ENCODE results near the gene PRPF38B. TPM values are rescaled to one million over a fixed set of nuclear protein-coding genes. Genes with fewer than 3 reads are reported as not detected.

PRPF38B gene
- total RNA-seq, 4 donors from 2014 or later = 13.8 to 17.1 (median 15.7) TPM

DNA sequence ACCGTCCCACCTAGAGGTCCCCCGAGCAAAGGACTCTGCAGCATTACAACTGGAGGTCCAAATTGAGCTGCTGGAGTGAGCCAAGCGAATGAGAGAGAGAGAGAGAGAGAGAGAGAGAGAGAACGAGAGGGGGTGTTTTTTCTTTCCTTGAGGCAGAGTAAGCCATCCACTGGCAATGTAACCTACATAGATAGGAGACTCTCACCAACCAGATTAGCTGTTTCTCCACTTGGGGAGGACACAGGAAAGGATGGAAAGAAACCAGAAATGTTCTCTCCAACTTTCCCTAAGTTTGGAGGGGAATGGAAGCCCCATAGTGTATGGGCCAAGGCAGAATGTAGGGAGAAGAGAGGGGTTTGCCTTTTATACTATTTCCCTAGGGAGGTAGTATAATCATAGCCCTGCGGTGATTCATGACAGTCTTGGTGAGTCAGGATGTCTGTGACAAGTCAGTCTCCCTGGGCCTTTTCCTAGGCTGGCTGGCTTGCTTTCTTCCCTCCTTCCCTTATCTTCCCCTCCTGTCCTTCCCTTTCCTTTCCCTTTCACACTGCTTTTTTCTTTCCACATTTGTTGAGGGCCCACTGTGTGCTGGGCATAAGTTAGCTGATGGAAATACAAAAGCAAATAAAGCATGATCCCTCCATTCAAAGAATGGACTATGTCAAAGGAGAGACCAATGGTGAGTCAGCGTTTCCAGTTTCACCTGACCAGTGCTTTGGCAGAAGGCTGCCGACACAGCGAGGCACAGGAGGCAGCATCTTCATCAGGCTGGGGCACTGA, 27.7 kb downstream of the PRPF38B start:
- Histone ChIP-seq H3K4me1 (no peaks in the 10 kb centered on the region), H3K4me3 (no peak overlapping the region), H3K36me3 (no peaks in the 10 kb centered on the region), H3K27ac (no peak overlapping the region), H3K9me3 (no peaks in the 10 kb centered on the region), H3K27me3 (no peaks in the 10 kb centered on the region)
- DNase-seq = no peak
- ATAC-seq = no peak
- no peak for TF ChIP-seq POLR2A (IDR thresholded peaks at IDR 0.05)
- TF ChIP-seq, protein P1, sequence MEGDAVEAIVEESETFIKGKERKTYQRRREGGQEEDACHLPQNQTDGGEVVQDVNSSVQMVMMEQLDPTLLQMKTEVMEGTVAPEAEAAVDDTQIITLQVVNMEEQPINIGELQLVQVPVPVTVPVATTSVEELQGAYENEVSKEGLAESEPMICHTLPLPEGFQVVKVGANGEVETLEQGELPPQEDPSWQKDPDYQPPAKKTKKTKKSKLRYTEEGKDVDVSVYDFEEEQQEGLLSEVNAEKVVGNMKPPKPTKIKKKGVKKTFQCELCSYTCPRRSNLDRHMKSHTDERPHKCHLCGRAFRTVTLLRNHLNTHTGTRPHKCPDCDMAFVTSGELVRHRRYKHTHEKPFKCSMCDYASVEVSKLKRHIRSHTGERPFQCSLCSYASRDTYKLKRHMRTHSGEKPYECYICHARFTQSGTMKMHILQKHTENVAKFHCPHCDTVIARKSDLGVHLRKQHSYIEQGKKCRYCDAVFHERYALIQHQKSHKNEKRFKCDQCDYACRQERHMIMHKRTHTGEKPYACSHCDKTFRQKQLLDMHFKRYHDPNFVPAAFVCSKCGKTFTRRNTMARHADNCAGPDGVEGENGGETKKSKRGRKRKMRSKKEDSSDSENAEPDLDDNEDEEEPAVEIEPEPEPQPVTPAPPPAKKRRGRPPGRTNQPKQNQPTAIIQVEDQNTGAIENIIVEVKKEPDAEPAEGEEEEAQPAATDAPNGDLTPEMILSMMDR (IDR thresholded peaks at IDR 0.05 in 4 of 5, conservative IDR thresholded peaks at IDR 0.05 in 1 of 5) = no peak
- intact Hi-C loops (cut with DNase I; ENCODE audit: low total_unique reads) = no loop called here
- in situ Hi-C loops (cut with MboI; ENCODE audit: low sequenced_read_pairs in 4 of 4) = no loop called here

DNA sequence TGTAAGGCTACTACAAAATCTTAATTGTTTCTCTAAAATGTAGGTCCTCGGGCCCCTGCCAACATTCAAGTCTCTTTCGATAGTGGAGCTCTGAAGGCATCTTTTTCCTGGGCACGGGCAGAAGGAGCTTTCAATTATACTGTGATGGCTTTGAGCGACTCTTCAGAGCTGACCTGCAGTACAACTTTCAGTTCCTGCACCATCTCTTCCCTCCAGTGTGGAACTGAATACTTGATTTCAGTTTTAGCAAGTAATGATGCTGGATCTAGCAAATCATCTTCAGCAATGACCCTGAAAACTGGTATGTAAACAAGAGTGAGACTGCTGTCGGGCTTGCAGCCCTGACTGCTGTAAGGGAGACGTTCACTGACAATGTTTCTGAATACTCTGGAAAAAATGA, 30.2 kb downstream of the PRPF38B start:
- Histone ChIP-seq H3K4me1 (no peaks in the 10 kb centered on the region), H3K9me3 (no peaks in the 10 kb centered on the region), H3K4me3 (no peak overlapping the region), H3K36me3 (no peaks in the 10 kb centered on the region), H3K27ac (no peak overlapping the region), H3K27me3 (no peaks in the 10 kb centered on the region)
- in situ Hi-C loops (cut with MboI; ENCODE audit: low sequenced_read_pairs in 4 of 4) (no loop called here), intact Hi-C loops (cut with DNase I; ENCODE audit: low total_unique reads) (no loop called here)
- no peak for TF ChIP-seq POLR2A (IDR thresholded peaks at IDR 0.05)
- TF ChIP-seq, protein P1 (IDR thresholded peaks at IDR 0.05 in 4 of 5, conservative IDR thresholded peaks at IDR 0.05 in 1 of 5) = no peak
- no peak for DNase-seq
- no peak for ATAC-seq

DNA sequence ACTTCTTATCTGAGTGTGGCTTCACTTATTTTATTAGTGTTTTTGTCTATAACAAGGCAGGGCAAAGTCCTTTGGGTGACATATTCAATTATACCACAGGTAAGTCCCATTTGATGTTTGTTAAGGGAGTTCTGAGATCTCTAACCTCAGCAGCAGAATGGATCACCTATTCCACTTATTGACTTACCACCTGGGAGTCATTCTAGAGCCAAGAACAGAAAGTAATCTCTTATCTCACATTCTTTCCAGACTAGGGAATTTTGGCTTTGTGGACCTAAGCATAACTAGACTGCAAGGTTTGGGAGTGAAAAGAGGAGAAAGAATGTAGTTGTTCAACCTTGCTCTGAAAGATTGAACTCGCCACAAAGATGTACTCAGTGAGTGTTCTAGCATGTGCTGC, 33.8 kb downstream of the PRPF38B start:
- H3K27ac ChIP-seq = no peak overlapping the region
- ATAC-seq (no peak), DNase-seq (no peak)
- H3K4me3 ChIP-seq = no peak overlapping the region
- H3K36me3 ChIP-seq = no peaks in the 10 kb centered on the region
- in situ Hi-C loops (cut with MboI; ENCODE audit: low sequenced_read_pairs in 4 of 4) = no loop called here
- no peaks in the 10 kb centered on the region for H3K27me3 ChIP-seq
- TF ChIP-seq POLR2A (IDR thresholded peaks at IDR 0.05) = no peak
- TF ChIP-seq, protein P1 (IDR thresholded peaks at IDR 0.05 in 4 of 5, conservative IDR thresholded peaks at IDR 0.05 in 1 of 5) = no peak
- no peaks in the 10 kb centered on the region for H3K4me1 ChIP-seq
- intact Hi-C loops (cut with DNase I; ENCODE audit: low total_unique reads) = no loop called here
- no peaks in the 10 kb centered on the region for H3K9me3 ChIP-seq

DNA sequence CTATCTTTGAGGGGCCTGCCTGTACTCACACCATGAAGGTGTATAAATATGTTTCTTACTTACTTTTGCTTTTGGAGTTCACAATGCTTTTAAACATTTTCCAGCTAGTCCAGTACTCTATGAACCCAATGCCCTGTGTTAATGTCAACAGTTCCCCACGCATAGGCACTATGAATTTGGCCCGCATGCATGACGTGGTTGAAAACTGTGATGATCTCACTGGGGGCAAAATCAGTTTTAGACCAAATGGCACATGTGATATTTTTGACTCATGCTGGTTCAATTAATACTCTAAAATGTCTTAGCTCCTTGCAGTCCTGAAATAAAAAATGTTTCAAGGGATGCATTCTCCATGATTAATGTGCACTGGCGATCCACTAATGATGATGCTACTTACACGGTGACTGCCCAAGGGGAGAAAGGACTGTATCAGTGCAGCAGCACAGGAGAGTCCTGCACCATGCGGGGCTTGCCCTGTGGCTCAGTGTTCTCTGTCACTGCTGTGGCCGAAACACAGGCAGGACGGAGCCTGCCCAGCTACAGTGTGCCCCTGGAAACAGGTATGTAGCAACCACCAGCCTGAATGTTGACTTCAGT, 36.3 kb downstream of the PRPF38B start:
- H3K4me3 ChIP-seq = no peak overlapping the region
- no peak overlapping the region for H3K27ac ChIP-seq
- DNase-seq (no peak), ATAC-seq (no peak)
- TF ChIP-seq POLR2A (IDR thresholded peaks at IDR 0.05) = no peak
- TF ChIP-seq, protein P1 (IDR thresholded peaks at IDR 0.05 in 4 of 5, conservative IDR thresholded peaks at IDR 0.05 in 1 of 5) = no peak
- no peaks in the 10 kb centered on the region for H3K36me3 ChIP-seq
- intact Hi-C loops (cut with DNase I; ENCODE audit: low total_unique reads) (no loop called here), in situ Hi-C loops (cut with MboI; ENCODE audit: low sequenced_read_pairs in 4 of 4) (no loop called here)
- no peaks in the 10 kb centered on the region for H3K4me1 ChIP-seq
- no peaks in the 10 kb centered on the region for H3K27me3 ChIP-seq
- no peaks in the 10 kb centered on the region for H3K9me3 ChIP-seq

Data from gastrocnemius medialis (tissue), 4 donors.